ENCODE measurements around the gene ARHGEF7. TPM values are rescaled to one million over a fixed set of nuclear protein-coding genes. Genes with fewer than 3 reads are reported as not detected.

ARHGEF7 gene
- total RNA-seq, 1 experiment from 2014 or later: 100 TPM

DNA sequence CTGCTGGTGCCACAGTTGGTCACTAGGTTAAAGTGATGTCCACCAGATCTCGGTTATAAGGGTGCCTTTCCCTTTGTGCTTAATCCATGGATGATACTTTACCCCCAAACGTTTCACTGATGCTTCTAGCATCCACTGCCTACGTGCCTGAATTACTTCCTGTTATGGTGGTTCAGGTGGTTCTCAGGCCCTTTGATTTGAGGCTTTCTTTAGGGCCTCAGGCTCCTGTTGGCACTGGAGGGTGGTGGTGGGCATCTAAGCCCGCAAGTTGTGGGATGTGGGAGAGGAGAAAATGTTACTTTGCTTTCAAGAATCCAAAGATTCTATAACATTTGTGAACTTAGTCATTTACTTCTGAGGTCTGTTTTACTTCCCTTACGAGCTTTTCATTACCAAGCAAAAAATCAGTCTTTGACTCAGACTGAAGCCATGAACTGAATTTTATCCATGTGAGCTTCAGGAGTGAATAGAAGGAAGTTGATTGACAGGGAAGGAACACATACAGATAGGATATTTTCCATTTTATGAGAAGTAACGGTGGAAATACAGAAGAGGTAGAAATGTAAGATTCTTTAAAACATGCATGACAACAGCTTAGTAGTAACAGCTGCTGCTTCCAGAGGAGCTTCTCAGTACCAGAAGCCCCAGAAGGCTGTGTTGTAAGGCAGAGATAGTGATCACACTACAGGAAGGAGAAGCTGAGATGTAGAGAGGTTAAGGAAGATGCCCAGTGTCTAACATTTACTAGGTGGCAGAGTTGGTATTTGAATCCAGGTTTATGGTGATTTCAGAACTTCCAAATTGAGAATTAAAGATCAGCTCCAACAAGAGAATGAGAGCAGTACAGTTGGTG, 65.0 kb downstream of the ARHGEF7 start:
- no peak overlapping the region for H3K9ac ChIP-seq (ENCODE audit: low read length)
- peaks cover 90% of the 10 kb centered on the region for H3K79me2 ChIP-seq (ENCODE audit: low read length)
- H3K4me2 ChIP-seq (ENCODE audit: low read depth, low read length, poor library complexity, severe bottlenecking): no peak overlapping the region
- no peak overlapping the region for H3K4me3 ChIP-seq (ENCODE audit: low read length)
- H2AFZ ChIP-seq (ENCODE audit: low read length): no peak overlapping the region
- H4K20me1 ChIP-seq (ENCODE audit: insufficient read depth, low read depth, low read length): no peaks in the 10 kb centered on the region
- H3K36me3 ChIP-seq (ENCODE audit: insufficient read depth, low read length): peaks cover 3% of the 10 kb centered on the region; the same call in 1 of the 2 replicates
- no peaks in the 10 kb centered on the region for H3K27me3 ChIP-seq (ENCODE audit: low read length)
- peaks cover 54% of the 10 kb centered on the region for H3K4me1 ChIP-seq (ENCODE audit: low read length)
- DNase-seq: no peak
- no peaks in the 10 kb centered on the region for H3K9me2 ChIP-seq (replicated peaks; ENCODE audit: insufficient read depth, low read length)
- peak overlapping the region; percentile 68 for H3K27ac ChIP-seq (ENCODE audit: low read length)
- H3K9me3 ChIP-seq (ENCODE audit: low read length): no peaks in the 10 kb centered on the region

DNA sequence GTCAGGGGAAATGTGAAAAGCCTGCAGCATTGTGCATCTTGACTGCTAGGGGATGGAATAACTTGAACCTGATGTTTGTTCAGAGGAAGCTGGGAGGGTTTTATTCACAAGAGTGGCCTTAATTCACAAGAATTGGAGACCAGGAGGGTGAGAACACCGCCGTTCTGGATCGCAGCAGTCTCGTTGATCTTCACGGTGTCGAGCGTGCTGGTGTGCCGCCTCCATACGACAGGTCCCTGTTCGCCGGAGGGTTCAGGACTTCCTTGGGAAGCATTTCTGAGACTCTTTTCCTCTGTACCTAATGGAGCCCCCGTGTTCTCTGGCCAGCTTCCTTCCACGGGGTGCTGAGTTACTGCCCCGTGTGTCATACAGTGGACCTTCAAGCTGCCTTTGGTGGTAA, 66.9 kb downstream of the ARHGEF7 start:
- no peaks in the 10 kb centered on the region for H3K27me3 ChIP-seq (ENCODE audit: low read length)
- no peak overlapping the region for H3K4me2 ChIP-seq (ENCODE audit: low read depth, low read length, poor library complexity, severe bottlenecking)
- H3K9ac ChIP-seq (ENCODE audit: low read length): no peak overlapping the region
- H3K4me3 ChIP-seq (ENCODE audit: low read length): no peak overlapping the region
- H2AFZ ChIP-seq (ENCODE audit: low read length): no peak overlapping the region
- H3K4me1 ChIP-seq (ENCODE audit: low read length): peaks cover 73% of the 10 kb centered on the region
- no peaks in the 10 kb centered on the region for H3K9me3 ChIP-seq (ENCODE audit: low read length)
- no peak for DNase-seq
- H4K20me1 ChIP-seq (ENCODE audit: insufficient read depth, low read depth, low read length): no peaks in the 10 kb centered on the region
- peaks cover 3% of the 10 kb centered on the region; the same call in 1 of the 2 replicates for H3K36me3 ChIP-seq (ENCODE audit: insufficient read depth, low read length)
- peak overlapping the region; percentile 68 for H3K27ac ChIP-seq (ENCODE audit: low read length)
- no peaks in the 10 kb centered on the region for H3K9me2 ChIP-seq (replicated peaks; ENCODE audit: insufficient read depth, low read length)
- H3K79me2 ChIP-seq (ENCODE audit: low read length): peaks cover 92% of the 10 kb centered on the region

DNA sequence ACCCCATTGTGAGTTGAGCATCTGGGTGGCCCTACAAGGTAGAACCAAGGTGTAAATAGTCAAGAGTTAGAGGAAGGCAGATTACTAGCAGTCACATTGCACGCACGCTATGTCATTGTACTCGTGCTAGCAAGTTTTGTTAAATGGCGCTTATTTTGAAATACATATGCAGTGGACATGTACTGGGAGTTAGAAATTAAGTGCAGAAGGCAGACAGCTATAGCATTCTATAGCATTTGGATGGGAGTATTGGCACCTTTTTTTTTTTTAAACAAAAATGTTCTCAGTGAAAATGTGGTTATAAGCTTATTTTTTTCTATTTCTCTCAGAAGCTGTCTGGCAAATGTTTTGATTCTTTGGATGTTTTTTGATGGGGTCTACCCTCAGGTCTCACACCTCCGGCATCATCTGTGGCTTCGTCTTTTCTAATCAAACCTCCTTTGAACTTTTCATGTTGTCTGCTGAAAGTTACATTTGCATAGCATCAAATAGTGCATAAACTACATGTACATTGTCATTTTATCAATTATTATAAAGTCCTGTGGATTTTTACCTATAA, 68.1 kb downstream of the ARHGEF7 start:
- H3K36me3 ChIP-seq (ENCODE audit: insufficient read depth, low read length): peaks cover 11% of the 10 kb centered on the region
- no peak overlapping the region for H3K9ac ChIP-seq (ENCODE audit: low read length)
- H3K79me2 ChIP-seq (ENCODE audit: low read length): peaks cover 92% of the 10 kb centered on the region
- no peaks in the 10 kb centered on the region for H3K27me3 ChIP-seq (ENCODE audit: low read length)
- H3K4me1 ChIP-seq (ENCODE audit: low read length): peaks cover 84% of the 10 kb centered on the region
- H4K20me1 ChIP-seq (ENCODE audit: insufficient read depth, low read depth, low read length): peaks cover 4% of the 10 kb centered on the region; the same call in 1 of the 2 replicates
- H3K9me3 ChIP-seq (ENCODE audit: low read length): no peaks in the 10 kb centered on the region
- no peak overlapping the region for H3K4me3 ChIP-seq (ENCODE audit: low read length)
- no peak for DNase-seq
- H3K27ac ChIP-seq (ENCODE audit: low read length): peak overlapping the region; percentile 97
- H2AFZ ChIP-seq (ENCODE audit: low read length): no peak overlapping the region
- no peaks in the 10 kb centered on the region for H3K9me2 ChIP-seq (replicated peaks; ENCODE audit: insufficient read depth, low read length)
- peak overlapping the region; percentile 95 for H3K4me2 ChIP-seq (ENCODE audit: low read depth, low read length, poor library complexity, severe bottlenecking)

DNA sequence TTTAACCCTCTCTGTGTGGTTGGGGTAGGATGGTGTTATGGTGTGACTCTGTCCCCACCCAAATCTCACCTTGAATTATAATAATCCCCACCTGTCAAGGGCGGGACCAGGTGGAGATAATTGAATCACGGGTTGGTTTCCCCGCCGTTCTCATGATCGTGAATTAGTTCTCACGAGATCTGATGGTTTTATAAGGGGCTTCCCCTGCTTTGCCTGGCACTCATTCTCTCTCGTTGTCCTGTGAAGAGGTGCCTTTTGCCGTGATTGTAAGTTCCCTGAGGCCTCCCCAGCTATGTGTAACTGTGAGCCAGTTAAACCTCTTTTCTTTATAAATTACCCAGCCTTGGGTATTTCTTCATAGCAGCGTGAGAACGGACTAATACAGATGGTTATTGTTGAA, 68.8 kb downstream of the ARHGEF7 start:
- H3K4me1 ChIP-seq (ENCODE audit: low read length): peaks cover 89% of the 10 kb centered on the region
- H3K9me2 ChIP-seq (replicated peaks; ENCODE audit: insufficient read depth, low read length): no peaks in the 10 kb centered on the region
- peak overlapping the region; percentile 97 for H3K27ac ChIP-seq (ENCODE audit: low read length)
- H3K9ac ChIP-seq (ENCODE audit: low read length): peak overlapping the region; percentile 67
- H2AFZ ChIP-seq (ENCODE audit: low read length): no peak overlapping the region
- H3K4me2 ChIP-seq (ENCODE audit: low read depth, low read length, poor library complexity, severe bottlenecking): peak overlapping the region; percentile 95
- H3K36me3 ChIP-seq (ENCODE audit: insufficient read depth, low read length): peaks cover 19% of the 10 kb centered on the region
- no peaks in the 10 kb centered on the region for H3K27me3 ChIP-seq (ENCODE audit: low read length)
- H3K9me3 ChIP-seq (ENCODE audit: low read length): no peaks in the 10 kb centered on the region
- no peak for DNase-seq
- peaks cover 4% of the 10 kb centered on the region; the same call in 1 of the 2 replicates for H4K20me1 ChIP-seq (ENCODE audit: insufficient read depth, low read depth, low read length)
- peak overlapping the region; percentile 69; the same call in 1 of the 2 replicates for H3K4me3 ChIP-seq (ENCODE audit: low read length)
- peaks cover 92% of the 10 kb centered on the region for H3K79me2 ChIP-seq (ENCODE audit: low read length)

DNA sequence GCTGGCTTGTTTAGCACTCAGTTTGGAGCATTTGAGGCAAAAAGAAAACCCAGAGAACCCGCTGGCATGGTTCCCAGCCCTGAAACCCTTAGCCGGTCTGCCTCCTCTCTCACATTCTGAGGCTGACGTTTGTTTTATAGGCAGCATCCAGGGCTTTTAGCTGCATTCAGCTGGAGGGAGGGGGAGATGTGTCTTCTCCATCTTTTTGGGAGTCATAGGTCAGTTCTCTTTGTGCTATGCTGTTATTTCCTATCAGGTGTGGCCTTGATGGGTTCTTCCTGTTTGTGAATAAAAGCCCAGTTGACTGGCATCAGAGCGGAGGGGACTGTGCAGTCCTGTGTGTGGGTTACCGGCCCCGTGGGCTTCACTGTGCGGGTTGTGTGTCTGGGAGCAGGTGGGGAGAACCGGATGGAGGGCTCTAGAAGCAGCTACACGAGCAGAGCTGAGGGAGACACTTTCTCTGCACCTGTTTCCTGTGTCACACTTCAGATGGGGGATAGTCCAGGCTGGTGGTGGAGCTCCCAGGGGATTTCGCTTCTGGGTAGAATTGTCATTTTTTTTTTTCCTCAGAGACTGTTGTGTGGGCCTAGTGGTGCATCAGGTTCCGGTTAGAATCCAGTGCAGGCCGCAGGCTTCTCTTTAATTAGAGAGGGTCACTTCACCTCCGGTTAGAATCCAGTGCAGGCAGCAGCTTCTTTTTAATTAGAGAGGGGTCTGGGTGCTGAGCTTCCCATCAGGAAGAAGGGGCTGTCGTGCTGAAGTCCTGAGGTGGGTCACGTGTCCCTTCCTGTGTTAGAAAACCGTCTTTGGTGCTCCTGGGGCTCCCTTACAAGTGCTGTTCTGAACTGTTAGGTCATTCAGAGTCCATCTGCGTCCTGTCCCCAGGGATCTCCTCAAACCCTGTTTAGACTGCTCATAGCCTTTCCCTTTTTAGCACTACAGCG, 69.6 kb downstream of the ARHGEF7 start:
- Histone ChIP-seq H3K27ac (ENCODE audit: low read length) (peak overlapping the region; percentile 97), H3K9ac (ENCODE audit: low read length) (peak overlapping the region; percentile 82), H3K36me3 (ENCODE audit: insufficient read depth, low read length) (peaks cover 25% of the 10 kb centered on the region), H3K9me3 (ENCODE audit: low read length) (no peaks in the 10 kb centered on the region), H3K4me2 (ENCODE audit: low read depth, low read length, poor library complexity, severe bottlenecking) (peak overlapping the region; percentile 95), H3K4me1 (ENCODE audit: low read length) (peaks cover 84% of the 10 kb centered on the region), H3K9me2 (replicated peaks; ENCODE audit: insufficient read depth, low read length) (no peaks in the 10 kb centered on the region), H3K79me2 (ENCODE audit: low read length) (peaks cover 92% of the 10 kb centered on the region), H4K20me1 (ENCODE audit: insufficient read depth, low read depth, low read length) (peaks cover 4% of the 10 kb centered on the region; the same call in 1 of the 2 replicates), H3K27me3 (ENCODE audit: low read length) (no peaks in the 10 kb centered on the region), H2AFZ (ENCODE audit: low read length) (no peak overlapping the region), H3K4me3 (ENCODE audit: low read length) (peak overlapping the region; percentile 69)
- DNase-seq: peak; percentile 96

DNA sequence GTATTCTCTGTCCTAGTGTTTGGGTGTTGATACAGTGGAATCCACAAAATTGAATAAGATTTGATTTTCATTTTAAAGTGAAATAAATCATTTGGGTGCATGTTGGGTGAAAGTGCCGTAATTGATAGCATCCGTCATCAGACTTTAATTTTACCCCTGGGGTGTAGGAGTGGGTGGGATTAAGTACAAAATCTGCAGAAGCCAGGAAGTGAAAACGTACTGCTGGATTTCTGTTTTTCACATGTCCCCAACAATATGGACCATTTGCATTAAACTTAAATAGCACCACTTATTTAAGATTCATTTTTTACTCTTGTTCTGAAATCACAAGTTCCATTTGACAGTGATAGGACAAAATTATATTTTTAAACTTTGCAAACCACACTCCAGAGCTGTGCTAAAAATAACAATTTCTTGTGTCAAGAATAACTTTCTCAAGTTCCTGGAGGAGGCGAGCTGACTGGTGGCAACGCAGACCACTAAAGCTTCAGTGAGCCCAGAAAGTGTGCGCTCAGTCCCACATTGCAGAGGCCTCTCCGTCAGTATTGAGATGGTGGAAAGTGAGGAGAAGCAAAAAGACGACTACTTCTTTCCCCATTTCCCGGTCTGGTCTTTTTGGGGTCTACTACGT, 71.3 kb downstream of the ARHGEF7 start:
- H3K4me1 ChIP-seq (ENCODE audit: low read length): peaks cover 67% of the 10 kb centered on the region
- H3K27me3 ChIP-seq (ENCODE audit: low read length): no peaks in the 10 kb centered on the region
- peak overlapping the region; percentile 82 for H3K9ac ChIP-seq (ENCODE audit: low read length)
- peaks cover 4% of the 10 kb centered on the region; the same call in 1 of the 2 replicates for H4K20me1 ChIP-seq (ENCODE audit: insufficient read depth, low read depth, low read length)
- H3K79me2 ChIP-seq (ENCODE audit: low read length): peaks cover 92% of the 10 kb centered on the region
- peaks cover 21% of the 10 kb centered on the region for H3K36me3 ChIP-seq (ENCODE audit: insufficient read depth, low read length)
- H3K4me3 ChIP-seq (ENCODE audit: low read length): peak overlapping the region; percentile 69
- peak overlapping the region; percentile 97 for H3K27ac ChIP-seq (ENCODE audit: low read length)
- H3K9me2 ChIP-seq (replicated peaks; ENCODE audit: insufficient read depth, low read length): no peaks in the 10 kb centered on the region
- peak; percentile 91 for DNase-seq
- H3K9me3 ChIP-seq (ENCODE audit: low read length): no peaks in the 10 kb centered on the region
- peak overlapping the region; percentile 95 for H3K4me2 ChIP-seq (ENCODE audit: low read depth, low read length, poor library complexity, severe bottlenecking)
- no peak overlapping the region for H2AFZ ChIP-seq (ENCODE audit: low read length)

DNA sequence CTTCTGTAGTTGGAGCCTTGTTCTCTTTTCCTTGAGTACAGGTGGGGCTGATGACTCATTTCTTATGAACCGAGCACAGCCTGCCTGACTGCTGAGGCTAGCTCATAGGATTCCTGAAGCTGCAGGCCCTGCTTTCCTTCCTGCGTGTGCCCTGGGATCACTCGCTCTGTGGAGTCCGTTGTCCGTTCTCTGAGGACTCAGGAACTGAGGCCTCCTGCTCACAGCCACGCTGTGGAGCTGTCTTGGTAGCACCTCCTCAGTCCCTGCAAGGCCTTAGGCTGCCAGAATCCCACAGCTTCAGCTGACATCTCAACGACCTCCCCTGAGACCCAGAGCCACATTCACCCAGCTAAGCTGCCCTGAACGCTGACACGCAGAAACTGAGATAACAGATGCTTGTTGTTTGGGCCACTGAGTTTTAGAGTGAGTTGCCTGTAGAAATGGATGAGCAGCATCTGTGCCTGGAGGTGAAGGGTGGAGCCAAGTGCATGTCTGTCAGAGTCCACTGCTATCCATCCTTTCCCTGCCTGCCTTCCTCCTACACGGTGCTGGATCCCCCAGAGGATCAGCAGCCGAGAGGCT, 72.9 kb downstream of the ARHGEF7 start:
- no peaks in the 10 kb centered on the region for H3K27me3 ChIP-seq (ENCODE audit: low read length)
- H3K9me2 ChIP-seq (replicated peaks; ENCODE audit: insufficient read depth, low read length): no peaks in the 10 kb centered on the region
- DNase-seq: peak; percentile 48
- H3K4me3 ChIP-seq (ENCODE audit: low read length): peak overlapping the region; percentile 69; the same call in 1 of the 2 replicates
- peaks cover 21% of the 10 kb centered on the region for H3K36me3 ChIP-seq (ENCODE audit: insufficient read depth, low read length)
- H3K9me3 ChIP-seq (ENCODE audit: low read length): no peaks in the 10 kb centered on the region
- peak overlapping the region; percentile 97 for H3K27ac ChIP-seq (ENCODE audit: low read length)
- H4K20me1 ChIP-seq (ENCODE audit: insufficient read depth, low read depth, low read length): peaks cover 4% of the 10 kb centered on the region; the same call in 1 of the 2 replicates
- H3K4me1 ChIP-seq (ENCODE audit: low read length): peaks cover 56% of the 10 kb centered on the region
- peaks cover 92% of the 10 kb centered on the region for H3K79me2 ChIP-seq (ENCODE audit: low read length)
- H2AFZ ChIP-seq (ENCODE audit: low read length): no peak overlapping the region
- H3K4me2 ChIP-seq (ENCODE audit: low read depth, low read length, poor library complexity, severe bottlenecking): peak overlapping the region; percentile 95
- H3K9ac ChIP-seq (ENCODE audit: low read length): peak overlapping the region; percentile 82

Measured in Karpas-422 (cell line).